ENCODE measurements around the gene CLDN34. TPM values are rescaled to one million over a fixed set of nuclear protein-coding genes. Genes with fewer than 3 reads are reported as not detected.

The CLDN34 gene
- not detected in 2 replicates for total RNA-seq

- Mint-ChIP-seq H3K36me3 (ENCODE audit: low read depth) (no peaks in the 10 kb centered on the region), H3K4me3 (no peak within 1 kb of the TSS), H3K27ac (no peak within 1 kb of the TSS)
Observed at GRCh38 chrX:9966775-9967408, at the start of gene CLDN34. TSS of gene CLDN34 (plus strand) at chrX:9967358. CDS start at chrX:9967358, 0 bp downstream.

GRCh38 chrX:9917861-9918260, 49.3 kb upstream of the CLDN34 start:
- H3K36me3 Mint-ChIP-seq (ENCODE audit: low read depth): no peaks in the 10 kb centered on the region
- H3K4me3 Mint-ChIP-seq: no peak overlapping the region
- no peaks in the 10 kb centered on the region for H3K9me3 Mint-ChIP-seq
- H3K27ac Mint-ChIP-seq: no peak overlapping the region
- DNase-seq (ENCODE audit: low spot score): no peak
- peaks cover 5% of the 10 kb centered on the region for H3K27me3 Mint-ChIP-seq (ENCODE audit: insufficient read depth)
- no peaks in the 10 kb centered on the region for H3K4me1 Mint-ChIP-seq (ENCODE audit: low read depth)
- intact Hi-C loops (cut with micrococcal nuclease): no loop called here

More at GRCh38 chrX:9966775-9967408, at the start of gene CLDN34:
- no peak for DNase-seq (ENCODE audit: low spot score)
- peaks cover 3% of the 10 kb centered on the region for H3K27me3 Mint-ChIP-seq (ENCODE audit: insufficient read depth)
- intact Hi-C loops (cut with micrococcal nuclease): no loop called here
- H3K4me1 Mint-ChIP-seq (ENCODE audit: low read depth): no peaks in the 10 kb centered on the region
- H3K9me3 Mint-ChIP-seq: no peaks in the 10 kb centered on the region

- H3K9me3 Mint-ChIP-seq: no peaks in the 10 kb centered on the region
- intact Hi-C loops (cut with micrococcal nuclease): no loop called here
- H3K27ac Mint-ChIP-seq: no peak overlapping the region
- no peaks in the 10 kb centered on the region for H3K4me1 Mint-ChIP-seq (ENCODE audit: low read depth)
- no peak for DNase-seq (ENCODE audit: low spot score)
- peaks cover 5% of the 10 kb centered on the region for H3K27me3 Mint-ChIP-seq (ENCODE audit: insufficient read depth)
- no peaks in the 10 kb centered on the region for H3K36me3 Mint-ChIP-seq (ENCODE audit: low read depth)
- no peak overlapping the region for H3K4me3 Mint-ChIP-seq
Observed at GRCh38 chrX:9919632-9920172, 47.5 kb upstream of the CLDN34 start.

GRCh38 chrX:9921407-9921806, 45.8 kb upstream of the CLDN34 start:
- Mint-ChIP-seq H3K4me1 (ENCODE audit: low read depth) (no peaks in the 10 kb centered on the region), H3K27ac (no peak overlapping the region), H3K36me3 (ENCODE audit: low read depth) (no peaks in the 10 kb centered on the region), H3K4me3 (no peak overlapping the region), H3K27me3 (ENCODE audit: insufficient read depth) (peaks cover 3% of the 10 kb centered on the region), H3K9me3 (no peaks in the 10 kb centered on the region)
- DNase-seq (ENCODE audit: low spot score): no peak
- intact Hi-C loops (cut with micrococcal nuclease): no loop called here

GRCh38 chrX:9923357-9923756, 43.8 kb upstream of the CLDN34 start:
- DNase-seq (ENCODE audit: low spot score): no peak
- Mint-ChIP-seq H3K27me3 (ENCODE audit: insufficient read depth) (no peaks in the 10 kb centered on the region), H3K4me3 (no peak overlapping the region), H3K27ac (no peak overlapping the region), H3K4me1 (ENCODE audit: low read depth) (no peaks in the 10 kb centered on the region), H3K36me3 (ENCODE audit: low read depth) (no peaks in the 10 kb centered on the region), H3K9me3 (no peaks in the 10 kb centered on the region)
- intact Hi-C loops (cut with micrococcal nuclease): no loop called here

- no peak overlapping the region for H3K27ac Mint-ChIP-seq
- no peaks in the 10 kb centered on the region for H3K27me3 Mint-ChIP-seq (ENCODE audit: insufficient read depth)
- no peaks in the 10 kb centered on the region for H3K4me1 Mint-ChIP-seq (ENCODE audit: low read depth)
- no peaks in the 10 kb centered on the region for H3K36me3 Mint-ChIP-seq (ENCODE audit: low read depth)
- H3K9me3 Mint-ChIP-seq: no peaks in the 10 kb centered on the region
- intact Hi-C loops (cut with micrococcal nuclease): no loop called here
- no peak for DNase-seq (ENCODE audit: low spot score)
- H3K4me3 Mint-ChIP-seq: no peak overlapping the region
Observed at GRCh38 chrX:9926002-9926401, 41.2 kb upstream of the CLDN34 start.

- Mint-ChIP-seq H3K9me3 (no peaks in the 10 kb centered on the region), H3K27ac (no peak overlapping the region), H3K4me1 (ENCODE audit: low read depth) (no peaks in the 10 kb centered on the region), H3K27me3 (ENCODE audit: insufficient read depth) (peaks cover 2% of the 10 kb centered on the region), H3K4me3 (no peak overlapping the region), H3K36me3 (ENCODE audit: low read depth) (no peaks in the 10 kb centered on the region)
- DNase-seq (ENCODE audit: low spot score): no peak
- intact Hi-C loops (cut with micrococcal nuclease): no loop called here
Observed at GRCh38 chrX:9927698-9928482, 39.3 kb upstream of the CLDN34 start.

- Mint-ChIP-seq H3K27ac (no peak overlapping the region), H3K4me3 (no peak overlapping the region), H3K9me3 (no peaks in the 10 kb centered on the region), H3K27me3 (ENCODE audit: insufficient read depth) (peaks cover 9% of the 10 kb centered on the region), H3K4me1 (ENCODE audit: low read depth) (peaks cover under 1% of the 10 kb centered on the region), H3K36me3 (ENCODE audit: low read depth) (no peaks in the 10 kb centered on the region)
- no peak for DNase-seq (ENCODE audit: low spot score)
- intact Hi-C loops (cut with micrococcal nuclease): no loop called here
Observed at GRCh38 chrX:9935436-9935835, 31.7 kb upstream of the CLDN34 start.

GRCh38 chrX:9937761-9938160, 29.4 kb upstream of the CLDN34 start:
- Mint-ChIP-seq H3K4me1 (ENCODE audit: low read depth) (peaks cover 14% of the 10 kb centered on the region), H3K27me3 (ENCODE audit: insufficient read depth) (peaks cover 11% of the 10 kb centered on the region), H3K4me3 (no peak overlapping the region), H3K9me3 (no peaks in the 10 kb centered on the region), H3K27ac (no peak overlapping the region), H3K36me3 (ENCODE audit: low read depth) (no peaks in the 10 kb centered on the region)
- intact Hi-C loops (cut with micrococcal nuclease): no loop called here
- no peak for DNase-seq (ENCODE audit: low spot score)

- Mint-ChIP-seq H3K4me1 (ENCODE audit: low read depth) (peaks cover 19% of the 10 kb centered on the region), H3K27me3 (ENCODE audit: insufficient read depth) (peaks cover 12% of the 10 kb centered on the region), H3K9me3 (no peaks in the 10 kb centered on the region), H3K27ac (no peak overlapping the region), H3K36me3 (ENCODE audit: low read depth) (no peaks in the 10 kb centered on the region), H3K4me3 (no peak overlapping the region)
- intact Hi-C loops (cut with micrococcal nuclease): no loop called here
- no peak for DNase-seq (ENCODE audit: low spot score)
Observed at GRCh38 chrX:9938516-9938915, 28.6 kb upstream of the CLDN34 start.

GRCh38 chrX:9940421-9940820, 26.7 kb upstream of the CLDN34 start:
- intact Hi-C loops (cut with micrococcal nuclease): loop anchor here (5.0 kb wide), 3 partner anchors 43 to 1172 kb away; partner anchors contain the start of gene HCCS
- H3K9me3 Mint-ChIP-seq: no peaks in the 10 kb centered on the region

GRCh38 chrX:9942086-9942485, 25.1 kb upstream of the CLDN34 start:
- Mint-ChIP-seq H3K9me3 (no peaks in the 10 kb centered on the region), H3K27ac (peak overlapping the region; percentile 89), H3K36me3 (ENCODE audit: low read depth) (no peaks in the 10 kb centered on the region), H3K27me3 (ENCODE audit: insufficient read depth) (peaks cover 26% of the 10 kb centered on the region), H3K4me3 (peak overlapping the region; percentile 35), H3K4me1 (ENCODE audit: low read depth) (peaks cover 19% of the 10 kb centered on the region)
- intact Hi-C loops (cut with micrococcal nuclease): loop anchor here (1.0 to 5.0 kb wide), 5 partner anchors 45 to 1170 kb away; partner anchors contain the start of gene HCCS
- peak; percentile 56 for DNase-seq (ENCODE audit: low spot score)

More at GRCh38 chrX:9940421-9940820, 26.7 kb upstream of the CLDN34 start:
- Mint-ChIP-seq H3K36me3 (ENCODE audit: low read depth) (no peaks in the 10 kb centered on the region), H3K4me1 (ENCODE audit: low read depth) (peaks cover 19% of the 10 kb centered on the region), H3K27ac (no peak overlapping the region), H3K27me3 (ENCODE audit: insufficient read depth) (peaks cover 16% of the 10 kb centered on the region), H3K4me3 (no peak overlapping the region)
- no peak for DNase-seq (ENCODE audit: low spot score)

- no peaks in the 10 kb centered on the region for H3K9me3 Mint-ChIP-seq
- H3K36me3 Mint-ChIP-seq (ENCODE audit: low read depth): no peaks in the 10 kb centered on the region
- intact Hi-C loops (cut with micrococcal nuclease): loop anchor here (2.0 to 5.0 kb wide), 4 partner anchors 46 to 1169 kb away; partner anchors contain the start of gene HCCS
- H3K27me3 Mint-ChIP-seq (ENCODE audit: insufficient read depth): peaks cover 34% of the 10 kb centered on the region
- no peak overlapping the region for H3K4me3 Mint-ChIP-seq
- H3K4me1 Mint-ChIP-seq (ENCODE audit: low read depth): peaks cover 19% of the 10 kb centered on the region
- DNase-seq (ENCODE audit: low spot score): no peak
- no peak overlapping the region for H3K27ac Mint-ChIP-seq
Observed at GRCh38 chrX:9943420-9943819, 23.7 kb upstream of the CLDN34 start.

Measured in activated T-helper 1 cell treated with anti-CD3 and anti-CD28 coated beads, Interleukin-12 subunit alpha, Interleukin-12 subunit beta, Interleukin-2, Interleukin-4 antibody, amounts not matched to agents 30 ng/mL and 10 ng/mL and 1 ng/mL, durations not matched to agents 14 hours and 24 hours and 36 hours (primary cell).